Measurements from ENCODE around the gene ZSCAN12. TPM values are rescaled to one million over a fixed set of nuclear protein-coding genes. Genes with fewer than 3 reads are reported as not detected.

The ZSCAN12 gene
- total RNA-seq, 2 donors from 2014 or later, result 10.5 to 12.8 TPM

- H3K36me3 ChIP-seq (ENCODE audit: control insufficient read depth, insufficient read depth, low read length), result peaks cover 55% of the 10 kb centered on the region
- TF ChIP-seq CTCF (conservative IDR thresholded peaks at IDR 0.05), result no peak
- peaks cover 5% of the 10 kb centered on the region for H3K9me3 Mint-ChIP-seq
- H3K27ac Mint-ChIP-seq, result no peak overlapping the region
- DNase-seq, result no peak
- H3K27me3 Mint-ChIP-seq (ENCODE audit: insufficient read depth), result no peaks in the 10 kb centered on the region
- no peak overlapping the region for H3K27ac ChIP-seq (ENCODE audit: low read depth, low read length)
- peaks cover under 1% of the 10 kb centered on the region for H3K4me1 ChIP-seq (ENCODE audit: control insufficient read depth, insufficient read depth, low read length)
- H3K4me1 Mint-ChIP-seq, result peaks cover 6% of the 10 kb centered on the region
- H3K4me3 Mint-ChIP-seq, result no peak overlapping the region
- H3K27me3 ChIP-seq (ENCODE audit: control insufficient read depth, insufficient read depth, low read length, poor library complexity, severe bottlenecking), result no peaks in the 10 kb centered on the region
- H3K9me3 ChIP-seq (ENCODE audit: control insufficient read depth, low read length), result peaks cover 28% of the 10 kb centered on the region
- H3K4me3 ChIP-seq (ENCODE audit: low read length), result no peak overlapping the region
- no peak overlapping the region for H3K9ac ChIP-seq (ENCODE audit: extremely low read depth, low read length, poor library complexity, severe bottlenecking)
- peaks cover 42% of the 10 kb centered on the region for H3K36me3 Mint-ChIP-seq (ENCODE audit: low read depth)
Measured at GRCh38 chr6:28378644-28379043, 20.9 kb downstream of the ZSCAN12 start.

- no peaks in the 10 kb centered on the region for H3K4me1 ChIP-seq (ENCODE audit: control insufficient read depth, insufficient read depth, low read length)
- peaks cover 28% of the 10 kb centered on the region for H3K9me3 ChIP-seq (ENCODE audit: control insufficient read depth, low read length)
- H3K4me3 Mint-ChIP-seq, result no peak overlapping the region
- no peak overlapping the region for H3K9ac ChIP-seq (ENCODE audit: extremely low read depth, low read length, poor library complexity, severe bottlenecking)
- no peak for TF ChIP-seq CTCF (conservative IDR thresholded peaks at IDR 0.05)
- DNase-seq, result no peak
- H3K36me3 ChIP-seq (ENCODE audit: control insufficient read depth, insufficient read depth, low read length), result peaks cover 55% of the 10 kb centered on the region
- peaks cover 2% of the 10 kb centered on the region for H3K4me1 Mint-ChIP-seq
- no peaks in the 10 kb centered on the region for H3K27me3 ChIP-seq (ENCODE audit: control insufficient read depth, insufficient read depth, low read length, poor library complexity, severe bottlenecking)
- H3K27me3 Mint-ChIP-seq (ENCODE audit: insufficient read depth), result no peaks in the 10 kb centered on the region
- 83% methylated on average over 1 of the region's 1 CpG; no CpG with 5 or more reads in 1 of the 2 experiments for WGBS, 2 experiments (ENCODE audit: insufficient coverage in 1 of 2, insufficient read length in 1 of 2)
- no peak overlapping the region for H3K27ac ChIP-seq (ENCODE audit: low read depth, low read length)
- H3K9me3 Mint-ChIP-seq, result peaks cover 5% of the 10 kb centered on the region
- no peak overlapping the region for H3K27ac Mint-ChIP-seq
- no peak overlapping the region for H3K4me3 ChIP-seq (ENCODE audit: low read length)
- H3K36me3 Mint-ChIP-seq (ENCODE audit: low read depth), result peaks cover 42% of the 10 kb centered on the region
Measured at GRCh38 chr6:28377879-28378278, 21.7 kb downstream of the ZSCAN12 start.

- Mint-ChIP-seq H3K9me3 (peaks cover 5% of the 10 kb centered on the region), H3K36me3 (ENCODE audit: low read depth) (peaks cover 12% of the 10 kb centered on the region), H3K4me3 (no peak overlapping the region), H3K27me3 (ENCODE audit: insufficient read depth) (no peaks in the 10 kb centered on the region), H3K27ac (no peak overlapping the region), H3K4me1 (no peaks in the 10 kb centered on the region)
- TF ChIP-seq CTCF (conservative IDR thresholded peaks at IDR 0.05), result no peak
- Histone ChIP-seq H3K27me3 (ENCODE audit: control insufficient read depth, insufficient read depth, low read length, poor library complexity, severe bottlenecking) (no peaks in the 10 kb centered on the region), H3K36me3 (ENCODE audit: control insufficient read depth, insufficient read depth, low read length) (peaks cover 19% of the 10 kb centered on the region), H3K4me3 (ENCODE audit: low read length) (no peak overlapping the region), H3K9me3 (ENCODE audit: control insufficient read depth, low read length) (peaks cover 7% of the 10 kb centered on the region), H3K9ac (ENCODE audit: extremely low read depth, low read length, poor library complexity, severe bottlenecking) (no peak overlapping the region), H3K4me1 (ENCODE audit: control insufficient read depth, insufficient read depth, low read length) (no peaks in the 10 kb centered on the region), H3K27ac (ENCODE audit: low read depth, low read length) (no peak overlapping the region)
- no peak for DNase-seq
- WGBS, 2 experiments (ENCODE audit: insufficient coverage in 1 of 2, insufficient read length in 1 of 2), result 83% methylated on average over 1 of the region's 1 CpG; no CpG with 5 or more reads in 1 of the 2 experiments
Measured at GRCh38 chr6:28373925-28374324, 25.6 kb downstream of the ZSCAN12 start.

All from endodermal cell (in vitro differentiated cells).